NCI-H1417 (cell line): ENCODE measurements around the gene BABAM2.
A peak's percentile ranks its signal among the peaks of the same experiment; 100 is the strongest.

ENCODE experiments used
- DNase-seq, 3 experiments: peaks; one replicate each; lab custom pipeline; 2025; lab: John Stamatoyannopoulos, UW

Gene BABAM2

GRCh38 chr2:28206762-28207161 lies 316.2 kb downstream of the BABAM2 start:
- DNase-seq: peak in 2 of 3 experiments; percentile 15 to 68

DNA sequence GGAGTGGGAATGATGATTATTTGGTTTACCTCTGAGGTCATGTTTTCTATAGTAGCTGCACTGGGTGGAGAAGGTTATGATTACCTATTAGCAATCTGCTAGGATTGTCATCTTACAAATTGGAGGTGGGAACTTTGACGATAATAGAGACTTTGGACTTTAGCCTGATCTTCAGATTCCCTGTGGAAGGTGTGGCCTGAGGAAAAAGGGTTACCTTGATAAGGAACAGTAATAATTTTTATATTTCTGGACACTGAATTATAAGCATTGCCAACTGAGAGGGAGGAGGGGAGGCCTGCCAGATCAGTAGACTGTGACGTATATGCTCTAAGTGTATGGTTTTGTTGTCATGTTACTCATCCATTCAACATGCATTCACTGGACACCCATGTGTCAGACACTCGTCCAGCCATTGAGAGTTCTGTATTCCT lies 318.7 kb downstream of the BABAM2 start:
- no peak for DNase-seq

DNA sequence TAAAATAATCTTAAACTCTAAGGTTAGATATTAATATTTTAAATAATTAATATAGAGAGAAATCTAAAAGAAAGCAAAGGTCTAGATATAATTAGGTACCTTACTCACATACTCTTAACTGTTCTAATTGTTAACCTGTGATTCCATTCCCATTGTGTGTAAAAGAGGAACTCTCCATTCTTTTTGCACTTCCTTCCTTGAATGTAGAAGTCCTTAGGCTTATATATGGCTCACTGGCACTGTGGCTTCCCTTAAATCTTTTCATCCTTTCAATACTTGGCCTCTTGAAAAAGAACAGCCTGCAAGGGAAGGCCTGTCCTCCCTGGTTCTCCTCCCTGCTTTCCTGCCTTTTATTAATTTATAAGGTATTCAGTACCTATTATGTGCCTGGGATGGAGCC lies 319.3 kb downstream of the BABAM2 start:
- DNase-seq: no peak

DNA sequence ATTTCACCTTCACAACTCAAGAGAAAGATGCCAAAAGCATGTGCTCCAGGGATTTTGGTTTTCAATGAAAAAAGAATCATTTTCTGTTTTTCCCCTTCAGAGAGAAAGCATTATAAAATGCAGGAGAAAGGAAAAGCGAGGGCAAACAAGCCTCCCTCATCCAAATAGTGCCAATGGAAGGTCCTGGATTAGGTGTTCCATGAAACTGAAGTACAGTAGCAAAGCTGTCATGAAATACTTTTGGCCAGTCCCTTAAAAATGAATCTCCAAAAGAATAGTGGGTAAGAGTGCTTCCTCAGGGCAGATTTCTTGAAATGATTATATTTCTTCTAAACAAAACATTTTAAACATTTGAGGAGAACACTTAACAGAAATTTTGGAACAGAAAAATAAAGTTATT lies 320.0 kb downstream of the BABAM2 start:
- no peak for DNase-seq

GRCh38 chr2:28216331-28216730 lies 325.8 kb downstream of the BABAM2 start:
- DNase-seq: peak in 1 of 3 experiments; percentile 52

DNA sequence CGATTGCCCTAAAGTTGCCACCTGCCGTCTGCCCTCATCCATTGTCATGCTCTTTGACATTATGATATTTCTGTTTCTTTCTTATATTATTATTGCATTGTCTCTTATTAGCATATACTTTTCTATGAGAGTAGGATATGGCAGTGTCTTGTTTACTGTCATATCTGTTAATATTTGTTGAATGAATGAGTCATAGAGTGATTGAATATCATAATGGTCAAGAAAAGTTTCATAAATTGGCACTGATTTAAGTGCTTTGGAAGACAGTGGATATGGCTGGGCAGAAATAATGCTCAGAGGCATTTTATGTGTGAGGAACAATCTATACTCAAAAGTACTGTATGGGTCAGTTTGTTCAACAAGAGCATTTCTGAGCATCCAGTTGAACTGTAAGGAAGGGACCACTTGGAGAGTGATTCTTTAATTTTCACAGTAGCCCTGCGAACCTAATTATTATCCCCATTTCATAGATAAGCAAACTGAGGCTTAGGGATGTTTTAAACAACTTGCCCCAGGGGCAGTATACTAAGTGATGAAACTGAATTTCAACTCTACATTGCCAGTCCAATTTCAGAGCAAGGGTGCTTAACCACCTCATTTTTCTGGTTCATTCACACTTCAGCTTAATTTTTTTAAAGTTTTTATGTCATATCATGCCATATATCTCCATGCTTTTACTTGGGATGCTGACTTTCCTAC lies 326.7 kb downstream of the BABAM2 start:
- no peak for DNase-seq

- DNase-seq: no peak
Observed at GRCh38 chr2:28219138-28219537, 328.6 kb downstream of the BABAM2 start.

DNA sequence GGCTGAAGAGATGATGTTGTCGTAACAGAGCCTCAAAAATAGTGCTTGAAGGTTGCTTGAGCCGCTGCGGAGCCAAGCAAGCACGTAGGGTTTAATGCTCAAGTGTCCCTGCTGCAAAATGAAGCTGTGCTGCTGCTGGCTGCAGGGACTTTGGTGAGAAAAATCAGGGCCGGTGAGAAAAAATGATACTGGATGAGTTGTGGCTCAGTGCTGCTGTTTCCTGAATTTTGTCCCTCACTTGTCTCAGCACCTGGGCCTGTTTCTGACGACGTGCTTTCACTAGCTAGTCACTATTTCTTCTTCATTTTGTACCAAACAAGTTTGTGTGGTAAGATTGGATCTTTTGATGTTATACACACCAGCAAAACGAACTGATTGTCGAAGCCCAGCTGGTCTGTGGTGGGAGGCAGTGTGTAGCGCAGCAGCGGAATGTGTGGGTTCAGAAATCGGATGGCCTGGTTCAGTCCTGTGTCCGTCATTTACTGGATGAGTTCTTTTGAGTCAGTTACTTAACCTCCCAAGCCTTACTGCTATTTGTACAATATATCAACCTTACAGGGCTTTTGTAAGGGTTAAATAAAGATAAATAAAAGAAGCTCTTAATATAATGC lies 329.3 kb downstream of the BABAM2 start:
- DNase-seq: no peak

- no peak for DNase-seq
Observed at GRCh38 chr2:28224648-28225472, 334.3 kb downstream of the BABAM2 start.

GRCh38 chr2:28225473-28226080 lies 335.0 kb downstream of the BABAM2 start:
- DNase-seq: no peak

- DNase-seq: no peak
Observed at GRCh38 chr2:28226558-28226957, 336.0 kb downstream of the BABAM2 start.

- DNase-seq: no peak
Observed at GRCh38 chr2:28227498-28227897, 337.0 kb downstream of the BABAM2 start.

- DNase-seq: no peak
Observed at GRCh38 chr2:28228434-28228995, 338.0 kb downstream of the BABAM2 start.

GRCh38 chr2:28231110-28231631 lies 340.6 kb downstream of the BABAM2 start:
- no peak for DNase-seq

- no peak for DNase-seq
Observed at GRCh38 chr2:28232295-28232694, 341.8 kb downstream of the BABAM2 start.

DNA sequence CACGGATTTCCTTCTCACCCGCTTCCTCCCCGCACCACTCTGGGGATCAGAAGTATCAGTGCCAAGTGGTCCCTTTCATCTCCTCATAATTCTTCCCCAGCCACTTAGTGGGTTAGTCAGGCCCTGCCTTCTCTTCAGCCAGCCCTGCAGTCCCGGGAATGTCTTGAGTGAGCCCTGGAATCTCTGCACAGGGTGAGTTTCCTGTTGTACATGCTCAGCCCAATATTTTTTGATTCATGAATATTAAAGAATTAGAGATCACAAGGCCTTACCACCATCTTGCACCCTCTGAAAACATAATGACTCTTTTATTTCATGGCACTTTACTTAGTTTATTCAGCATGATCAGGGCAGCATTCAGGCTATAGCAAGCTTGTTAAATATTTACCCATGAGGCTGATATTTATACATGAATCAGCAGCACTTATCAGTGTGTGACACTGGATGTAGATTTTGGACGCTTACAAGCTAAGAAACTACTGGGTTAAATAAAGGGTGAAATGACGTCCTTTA lies 342.7 kb downstream of the BABAM2 start:
- DNase-seq: peak in 2 of 3 experiments; percentile 20 to 50

GRCh38 chr2:28234807-28235206 lies 344.3 kb downstream of the BABAM2 start:
- no peak for DNase-seq

DNA sequence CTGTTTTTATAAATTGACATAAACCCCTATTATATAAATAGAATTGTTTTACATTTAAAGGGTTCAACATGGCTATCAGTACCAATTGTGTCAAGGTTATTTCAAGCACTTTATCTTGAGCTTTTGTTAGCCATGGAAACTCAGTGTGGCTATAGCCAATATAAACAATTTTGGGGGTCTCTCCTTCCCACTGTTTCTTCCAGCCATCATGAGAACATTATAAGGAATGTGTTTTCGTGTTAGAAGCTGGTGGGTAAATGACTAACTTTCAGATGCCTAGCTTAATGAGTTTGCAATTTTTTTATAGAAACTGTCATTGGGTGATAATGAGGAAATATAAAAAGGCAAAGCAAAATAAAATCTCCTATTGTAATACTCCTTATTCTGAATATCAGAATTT lies 348.7 kb downstream of the BABAM2 start:
- DNase-seq: no peak

DNA sequence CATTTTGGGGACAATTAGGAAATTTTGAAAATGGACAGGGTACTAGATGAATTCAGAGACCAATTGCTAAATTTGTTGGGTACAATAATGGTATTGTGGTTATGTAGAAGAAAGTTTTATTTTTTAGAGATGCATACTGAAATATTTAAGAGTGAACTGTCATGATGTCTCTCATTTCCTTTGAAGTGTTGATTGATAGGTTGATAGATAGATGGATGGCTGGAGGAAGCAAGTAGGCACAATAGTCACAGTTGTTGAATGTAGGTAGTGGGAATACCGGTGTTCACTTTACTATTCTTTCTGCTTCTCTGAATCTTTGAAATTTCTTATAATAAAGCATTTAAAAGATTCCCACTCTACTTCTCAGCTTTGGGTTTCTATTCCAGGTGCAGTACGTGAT lies 350.4 kb downstream of the BABAM2 start:
- no peak for DNase-seq

- DNase-seq: peak in 2 of 3 experiments; percentile 14 to 95
Observed at GRCh38 chr2:28247290-28247689, 356.8 kb downstream of the BABAM2 start.

DNA sequence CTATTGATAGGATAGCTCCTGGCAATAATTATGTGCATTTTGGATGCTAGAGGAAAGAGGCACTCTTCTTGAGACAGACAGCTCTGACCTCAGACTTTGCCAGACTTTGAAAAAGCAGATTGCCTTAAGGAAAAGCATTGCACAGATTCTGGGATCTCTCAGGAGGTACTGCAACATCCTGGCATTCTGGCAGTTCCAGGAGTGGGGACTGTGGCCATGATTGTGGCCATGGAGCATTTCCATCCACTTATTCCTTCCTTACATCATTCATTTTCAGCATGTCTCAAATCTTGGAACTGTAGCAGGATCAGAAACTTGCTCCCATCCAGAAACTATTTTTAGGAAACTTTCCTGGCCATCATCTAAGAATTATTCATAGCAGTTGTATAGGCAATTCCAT lies 357.2 kb downstream of the BABAM2 start:
- no peak for DNase-seq

GRCh38 chr2:28248511-28248910 lies 358.0 kb downstream of the BABAM2 start:
- DNase-seq: no peak
